ENCODE results near the gene CDH13. TPM values are rescaled to one million over a fixed set of nuclear protein-coding genes. Genes with fewer than 3 reads are reported as not detected.

The CDH13 gene
- total RNA-seq, 1 donor from 2014 or later: not detected

GRCh38 chr16:83356266-83356665, 729.5 kb downstream of the CDH13 start:
- intact Hi-C loops (cut with micrococcal nuclease): no loop called here
- Mint-ChIP-seq H3K9me3 (no peaks in the 10 kb centered on the region), H3K4me1 (peaks cover 3% of the 10 kb centered on the region), H3K4me3 (no peak overlapping the region), H3K27ac (no peak overlapping the region), H3K27me3 (peaks cover 3% of the 10 kb centered on the region), H3K36me3 (ENCODE audit: low read depth) (no peaks in the 10 kb centered on the region)
- ATAC-seq (ENCODE audit: low read depth) (no peak), DNase-seq (no peak)
- POLR2A ChIA-PET: no interaction called here
- CTCF ChIA-PET: no interaction called here
- no peak for TF ChIP-seq CTCF (IDR thresholded peaks at IDR 0.05)

- H3K4me1 Mint-ChIP-seq: peaks cover 3% of the 10 kb centered on the region
- ChIA-PET CTCF (no interaction called here), POLR2A (no interaction called here)
- no peak for TF ChIP-seq CTCF (IDR thresholded peaks at IDR 0.05)
- ATAC-seq (ENCODE audit: low read depth): no peak
- peaks cover 3% of the 10 kb centered on the region for H3K27me3 Mint-ChIP-seq
- H3K36me3 Mint-ChIP-seq (ENCODE audit: low read depth): no peaks in the 10 kb centered on the region
- H3K4me3 Mint-ChIP-seq: no peak overlapping the region
- H3K27ac Mint-ChIP-seq: no peak overlapping the region
- no peak for DNase-seq
- no peaks in the 10 kb centered on the region for H3K9me3 Mint-ChIP-seq
- intact Hi-C loops (cut with micrococcal nuclease): no loop called here
These were observed 730.2 kb downstream of the CDH13 start for GRCh38 chr16:83356986-83357385.

- no peaks in the 10 kb centered on the region for H3K27me3 Mint-ChIP-seq
- POLR2A ChIA-PET: no interaction called here
- no peaks in the 10 kb centered on the region for H3K4me1 Mint-ChIP-seq
- no peak for ATAC-seq (ENCODE audit: low read depth)
- H3K36me3 Mint-ChIP-seq (ENCODE audit: low read depth): no peaks in the 10 kb centered on the region
- intact Hi-C loops (cut with micrococcal nuclease): no loop called here
- no peak overlapping the region for H3K4me3 Mint-ChIP-seq
- no peaks in the 10 kb centered on the region for H3K9me3 Mint-ChIP-seq
- no peak for TF ChIP-seq CTCF (IDR thresholded peaks at IDR 0.05)
- no peak for DNase-seq
- CTCF ChIA-PET: no interaction called here
- H3K27ac Mint-ChIP-seq: no peak overlapping the region
These were observed 736.8 kb downstream of the CDH13 start for GRCh38 chr16:83363521-83363920.

- POLR2A ChIA-PET: no interaction called here
- peaks cover 2% of the 10 kb centered on the region for H3K9me3 Mint-ChIP-seq
- no peak for DNase-seq
- no peak overlapping the region for H3K4me3 Mint-ChIP-seq
- no peak overlapping the region for H3K27ac Mint-ChIP-seq
- H3K36me3 Mint-ChIP-seq (ENCODE audit: low read depth): no peaks in the 10 kb centered on the region
- no peaks in the 10 kb centered on the region for H3K27me3 Mint-ChIP-seq
- CTCF ChIA-PET: no interaction called here
- intact Hi-C loops (cut with micrococcal nuclease): no loop called here
- no peak for TF ChIP-seq CTCF (IDR thresholded peaks at IDR 0.05)
- H3K4me1 Mint-ChIP-seq: no peaks in the 10 kb centered on the region
- ATAC-seq (ENCODE audit: low read depth): no peak
These were observed 738.4 kb downstream of the CDH13 start for GRCh38 chr16:83365166-83365565.

GRCh38 chr16:83366228-83366627, 739.5 kb downstream of the CDH13 start:
- ChIA-PET CTCF (no interaction called here), POLR2A (no interaction called here)
- Mint-ChIP-seq H3K4me3 (no peak overlapping the region), H3K36me3 (ENCODE audit: low read depth) (no peaks in the 10 kb centered on the region), H3K4me1 (no peaks in the 10 kb centered on the region), H3K27ac (no peak overlapping the region), H3K27me3 (no peaks in the 10 kb centered on the region), H3K9me3 (peaks cover 2% of the 10 kb centered on the region)
- intact Hi-C loops (cut with micrococcal nuclease): no loop called here
- TF ChIP-seq CTCF (IDR thresholded peaks at IDR 0.05): no peak
- DNase-seq (no peak), ATAC-seq (ENCODE audit: low read depth) (no peak)

Data from activated B cell treated with CpG ODN at 0.5 μM for 24 hours (primary cell).